Femur (tissue), 1 donor: Measurements from ENCODE around the gene HECW1.
A peak's percentile ranks its signal among the peaks of the same experiment; 100 is the strongest.
"Not testable (repeated sequence)": the region's sequence is repeated elsewhere in the genome, so short reads cannot be mapped to it uniquely, and the experiment has no call there.

Experiments used
- DNase-seq: peaks from one replicate; pipeline ENCODE4 v3.0.0-alpha.2; 2017

The HECW1 gene

GRCh38 chr7:43557831-43558495 is 445.5 kb downstream of the HECW1 start:
- no peak for DNase-seq

GRCh38 chr7:43559171-43559945 is 446.9 kb downstream of the HECW1 start:
- no peak for DNase-seq

- DNase-seq, result no peak
Observed at GRCh38 chr7:43559946-43560335, 447.5 kb downstream of the HECW1 start.

- no peak for DNase-seq
Observed at GRCh38 chr7:43560742-43561330, 448.4 kb downstream of the HECW1 start.

- DNase-seq, result no peak
Observed at GRCh38 chr7:43562383-43562782, 449.9 kb downstream of the HECW1 start.

GRCh38 chr7:43565786-43566185 is 453.3 kb downstream of the HECW1 start:
- DNase-seq, result no peak

GRCh38 chr7:43568529-43568928 is 456.1 kb downstream of the HECW1 start:
- no peak for DNase-seq

GRCh38 chr7:43569424-43569823 is 457.0 kb downstream of the HECW1 start:
- no peak for DNase-seq

- DNase-seq, result no peak
Observed at GRCh38 chr7:43570688-43571365, 458.4 kb downstream of the HECW1 start.

- peak; percentile 53 for DNase-seq
Observed at GRCh38 chr7:43572516-43573049, 460.1 kb downstream of the HECW1 start.

- not testable (repeated sequence) for DNase-seq
Observed at GRCh38 chr7:43573832-43574231, 461.4 kb downstream of the HECW1 start.

GRCh38 chr7:43575506-43575905 is 463.1 kb downstream of the HECW1 start:
- no peak for DNase-seq

- no peak for DNase-seq
Observed at GRCh38 chr7:43576241-43576640, 463.8 kb downstream of the HECW1 start.

- no peak for DNase-seq
Observed at GRCh38 chr7:43577485-43577951, 465.1 kb downstream of the HECW1 start.

GRCh38 chr7:43582503-43583423 is 470.3 kb downstream of the HECW1 start, which contains the start of gene STK17A:
STK17A (plus strand) TSS chr7:43583108; CDS start chr7:43583244, 136 bp downstream.
- peak; percentile 96 for DNase-seq

- peak; percentile 75 for DNase-seq
Observed at GRCh38 chr7:43583424-43584194, 471.2 kb downstream of the HECW1 start.

GRCh38 chr7:43584195-43584586 is 471.7 kb downstream of the HECW1 start:
- peak; percentile 29 for DNase-seq

GRCh38 chr7:43584733-43585132 is 472.3 kb downstream of the HECW1 start:
- not testable (repeated sequence) for DNase-seq

- no peak for DNase-seq
Observed at GRCh38 chr7:43585562-43585961, 473.1 kb downstream of the HECW1 start.

GRCh38 chr7:43586251-43586900 is 473.9 kb downstream of the HECW1 start:
- no peak for DNase-seq
